Prostate gland (tissue), 1 donor: ENCODE results near the gene UBE2E2.

Experiments used
- POLR2A ChIP-seq: fragments of 450-650 bp; IDR thresholded peaks from one replicate; pipeline ENCODE4 v1.6.1; 2016; ENCODE audit warnings: antibody characterized with exemption, mild to moderate bottlenecking
- POLR2AphosphoS5 ChIP-seq: sonication (generic); formaldehyde crosslinking; IDR thresholded peaks from one replicate; pipeline ENCODE4 v1.6.1; 2017; ENCODE audit warnings: antibody characterized with exemption

- no peak for TF ChIP-seq POLR2AphosphoS5
- TF ChIP-seq POLR2A, result no peak
Observed at GRCh38 chr3:23583980-23584740, 381.0 kb downstream of the UBE2E2 start.
